ENCODE data around the gene TMEM107.
"Not testable (repeated sequence)": the region's sequence is repeated elsewhere in the genome, so short reads cannot be mapped to it uniquely, and the experiment has no call there.

TMEM107 gene

GRCh38 chr17:8220783-8221662, 44.8 kb upstream of the TMEM107 start:
- H3K4me3 ChIP-seq (ENCODE audit: low read length), result peak overlapping the region; percentile 85

GRCh38 chr17:8214000-8214399, 37.8 kb upstream of the TMEM107 start:
- not testable (repeated sequence) for H3K4me3 ChIP-seq (ENCODE audit: low read length)

More at GRCh38 chr17:8220783-8221662, 44.8 kb upstream of the TMEM107 start:
- TF ChIP-seq CTCF (conservative IDR thresholded peaks at IDR 0.05; ENCODE audit: low read depth, low read length), result no peak
- DNase-seq (ENCODE audit: low read depth), result no peak

DNA sequence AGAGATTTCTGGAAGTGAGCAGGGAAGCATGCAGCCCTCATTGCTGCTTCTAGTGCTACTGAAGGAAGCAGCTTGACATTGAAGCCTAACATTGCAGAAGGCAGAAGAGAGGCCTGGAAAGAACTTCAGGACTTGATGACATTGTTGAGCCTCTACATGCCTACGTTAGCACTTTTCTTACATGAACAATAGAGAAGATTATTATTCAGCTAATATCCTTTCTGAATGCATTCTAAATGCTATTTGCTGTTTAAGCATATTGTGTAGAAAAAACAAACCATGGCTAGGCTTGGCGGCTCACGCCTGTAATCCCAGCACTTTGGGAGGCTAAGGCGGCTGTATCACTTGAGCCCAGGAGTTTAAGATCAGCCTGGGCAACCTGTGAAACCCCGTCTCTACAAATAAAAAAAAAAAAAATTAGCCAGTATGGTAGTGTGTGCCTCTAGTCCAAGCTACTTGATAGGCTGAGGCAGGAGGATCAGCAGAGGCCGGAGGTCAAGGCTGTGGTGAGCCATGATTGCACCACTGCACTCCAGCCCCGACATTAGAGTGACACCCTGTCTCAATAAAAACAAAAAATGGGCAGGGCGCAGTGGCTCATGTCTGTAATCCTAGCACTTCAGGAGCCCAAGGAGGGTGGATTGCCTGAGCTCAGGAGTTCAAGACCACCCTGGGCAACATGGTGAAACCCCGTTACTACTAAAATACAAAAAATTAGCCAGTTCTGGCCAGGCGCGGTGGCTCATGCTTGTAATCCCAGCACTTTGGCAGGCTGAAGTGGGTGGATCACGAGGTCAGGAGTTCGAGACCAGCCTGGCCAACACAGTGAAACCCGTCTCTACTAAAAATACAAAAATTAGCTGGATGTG, 36.4 kb upstream of the TMEM107 start:
- H3K4me3 ChIP-seq (ENCODE audit: low read length), result no peak overlapping the region
- no peak for DNase-seq (ENCODE audit: low read depth)
- no peak for TF ChIP-seq CTCF (conservative IDR thresholded peaks at IDR 0.05; ENCODE audit: low read depth, low read length)

More at GRCh38 chr17:8214000-8214399, 37.8 kb upstream of the TMEM107 start:
- DNase-seq (ENCODE audit: low read depth), result not testable (repeated sequence)

GRCh38 chr17:8210761-8211458, 34.7 kb upstream of the TMEM107 start:
- DNase-seq (ENCODE audit: low read depth), result no peak
- TF ChIP-seq CTCF (conservative IDR thresholded peaks at IDR 0.05; ENCODE audit: low read depth, low read length), result no peak
- H3K4me3 ChIP-seq (ENCODE audit: low read length), result peak overlapping the region; percentile 85

- peak within 1 kb of the TSS; percentile 85 for H3K4me3 ChIP-seq (ENCODE audit: low read length)
- TF ChIP-seq CTCF (conservative IDR thresholded peaks at IDR 0.05; ENCODE audit: low read depth, low read length), result no peak
- DNase-seq (ENCODE audit: low read depth), result no peak
Measured at GRCh38 chr17:8209907-8210760, 34.0 kb upstream of the TMEM107 start, which contains the start of gene AURKB. TSS of gene AURKB (minus strand) at chr17:8210575. CDS start at chr17:8210224, 351 bp downstream.

DNA sequence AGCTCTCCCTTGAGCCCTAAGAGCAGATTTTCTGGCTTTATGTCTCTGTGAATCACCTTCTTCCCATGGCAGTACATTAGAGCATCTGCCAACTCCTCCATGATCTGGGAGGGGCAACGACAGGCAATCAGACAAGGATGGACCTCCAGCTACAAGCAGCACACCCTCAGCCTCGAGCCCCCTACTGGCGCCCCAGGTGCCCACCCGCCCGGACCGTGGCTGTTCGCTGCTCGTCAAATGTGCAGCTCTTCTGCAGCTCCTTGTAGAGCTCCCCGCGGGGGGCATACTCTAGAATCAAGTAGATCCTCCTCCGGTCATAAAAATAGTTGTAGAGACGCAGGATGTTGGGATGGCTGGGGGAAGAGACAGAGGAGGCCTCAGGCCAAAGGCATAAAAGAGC, 30.4 kb upstream of the TMEM107 start:
- no peak for DNase-seq (ENCODE audit: low read depth)

More for the DNA sequence above, 30.4 kb upstream of the TMEM107 start:
- TF ChIP-seq CTCF (conservative IDR thresholded peaks at IDR 0.05; ENCODE audit: low read depth, low read length), result no peak
- H3K4me3 ChIP-seq (ENCODE audit: low read length), result no peak overlapping the region

All from retinal pigment epithelial cell (primary cell).